LNCAP (cell line): ENCODE measurements around the gene STEAP3.

Experiments
- TF ChIP-seq, protein P1 (sequence below): fragments of 450-650 bp; IDR thresholded peaks from 2 replicates; pipeline ENCODE4 v1.5.1; 2017; ENCODE audit warnings: mild to moderate bottlenecking

Gene STEAP3

GRCh38 chr2:119228964-119229363, 5.3 kb downstream of the STEAP3 start:
- TF ChIP-seq, protein P1, sequence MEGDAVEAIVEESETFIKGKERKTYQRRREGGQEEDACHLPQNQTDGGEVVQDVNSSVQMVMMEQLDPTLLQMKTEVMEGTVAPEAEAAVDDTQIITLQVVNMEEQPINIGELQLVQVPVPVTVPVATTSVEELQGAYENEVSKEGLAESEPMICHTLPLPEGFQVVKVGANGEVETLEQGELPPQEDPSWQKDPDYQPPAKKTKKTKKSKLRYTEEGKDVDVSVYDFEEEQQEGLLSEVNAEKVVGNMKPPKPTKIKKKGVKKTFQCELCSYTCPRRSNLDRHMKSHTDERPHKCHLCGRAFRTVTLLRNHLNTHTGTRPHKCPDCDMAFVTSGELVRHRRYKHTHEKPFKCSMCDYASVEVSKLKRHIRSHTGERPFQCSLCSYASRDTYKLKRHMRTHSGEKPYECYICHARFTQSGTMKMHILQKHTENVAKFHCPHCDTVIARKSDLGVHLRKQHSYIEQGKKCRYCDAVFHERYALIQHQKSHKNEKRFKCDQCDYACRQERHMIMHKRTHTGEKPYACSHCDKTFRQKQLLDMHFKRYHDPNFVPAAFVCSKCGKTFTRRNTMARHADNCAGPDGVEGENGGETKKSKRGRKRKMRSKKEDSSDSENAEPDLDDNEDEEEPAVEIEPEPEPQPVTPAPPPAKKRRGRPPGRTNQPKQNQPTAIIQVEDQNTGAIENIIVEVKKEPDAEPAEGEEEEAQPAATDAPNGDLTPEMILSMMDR = no peak

- TF ChIP-seq, protein P1 = no peak
Observed at GRCh38 chr2:119229716-119230115, 6.1 kb downstream of the STEAP3 start.

DNA sequence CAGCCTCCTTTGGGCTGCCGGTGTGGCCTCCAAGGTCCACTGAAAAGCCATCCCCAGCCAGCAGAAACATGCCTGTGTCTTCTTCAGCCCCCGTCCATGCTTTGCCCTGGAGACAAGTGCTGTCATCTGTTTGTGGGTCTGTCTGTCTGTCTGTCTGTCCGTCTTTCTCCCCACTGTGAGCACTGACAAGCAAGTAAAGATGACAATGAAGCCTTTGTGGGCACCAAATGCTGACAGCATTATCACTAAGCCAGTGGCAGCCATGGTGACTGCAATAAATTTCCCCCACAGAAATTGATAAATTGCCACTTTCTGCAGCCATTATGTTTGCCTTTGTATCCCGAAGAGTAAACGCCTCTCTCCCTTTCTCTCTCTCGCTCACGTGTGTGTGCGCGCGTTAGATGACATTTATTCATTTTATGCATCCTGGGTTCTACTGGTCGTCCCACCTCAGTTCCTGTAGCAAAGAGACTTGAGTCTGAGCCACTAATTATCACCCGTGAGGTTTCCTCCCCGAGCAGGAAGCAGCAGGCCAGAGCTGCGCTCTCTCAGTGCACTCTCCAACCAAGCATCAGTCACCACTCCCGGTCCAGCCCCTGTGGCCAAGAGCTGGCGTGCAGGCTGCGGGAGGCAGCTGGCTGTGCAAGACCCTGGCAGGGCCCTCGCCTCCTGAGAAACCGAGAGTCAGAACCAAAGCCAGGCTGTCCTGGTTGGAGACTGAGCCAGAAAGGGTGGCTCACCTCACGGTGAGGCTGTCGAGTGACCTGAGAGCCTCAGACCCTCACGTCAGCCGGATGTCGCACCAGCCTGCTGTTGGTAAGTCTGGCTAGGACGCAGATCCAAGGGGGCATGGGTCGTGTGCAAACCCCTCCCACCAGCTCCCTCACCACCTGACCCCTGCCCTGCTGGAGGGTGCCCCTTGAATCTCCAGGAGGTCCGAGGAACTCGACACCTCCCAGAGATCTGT, 6.9 kb downstream of the STEAP3 start:
- TF ChIP-seq, protein P1 = no peak

- TF ChIP-seq, protein P1 = no peak
Observed at GRCh38 chr2:119231975-119232665, 8.5 kb downstream of the STEAP3 start.

DNA sequence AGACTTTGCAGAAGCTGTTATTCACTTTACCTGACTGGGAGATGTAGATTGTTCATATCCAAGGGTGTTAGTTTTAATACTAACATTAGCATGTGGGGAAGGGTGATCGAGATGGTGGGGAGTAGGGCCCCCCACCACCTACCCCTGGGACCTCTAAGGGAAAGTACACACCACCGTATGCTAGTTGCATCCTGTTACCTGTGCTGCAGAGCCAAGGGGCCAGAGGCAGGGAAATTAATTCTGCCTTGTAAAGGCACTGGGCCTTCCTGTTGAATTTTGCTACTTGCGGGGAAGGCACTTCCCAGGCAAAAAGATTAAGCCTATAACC, 9.0 kb downstream of the STEAP3 start:
- TF ChIP-seq, protein P1 = no peak

- TF ChIP-seq, protein P1 = no peak
Observed at GRCh38 chr2:119233326-119234020, 9.8 kb downstream of the STEAP3 start.
